Adrenal gland (tissue), 5 donors: ENCODE measurements around the gene PRR12.

Experiments used
- CTCF ChIP-seq, 6 experiments: fragments of 450-650 bp in 4 of 6; fragments of 200-600 bp in 2 of 6; sonication (generic) in 1 of 6; IDR thresholded peaks; 1 replicate in 5 of 6; 2 replicates in 1 of 6; pipeline versions ENCODE4 v1.5.1 to v1.8.0; 2016 to 2021; ENCODE audit warnings: antibody characterized with exemption in 6 of 6, mild to moderate bottlenecking in 2 of 6, moderate library complexity in 1 of 6
- POLR2A ChIP-seq, 2 donors: fragments of 450-650 bp; IDR thresholded peaks; one replicate each; pipeline ENCODE4 v1.6.1; 2017; ENCODE audit warnings: antibody characterized with exemption in 2 of 2, mild to moderate bottlenecking in 2 of 2, moderate library complexity in 1 of 2
- donor health status: DM: no; HTN: no; CAD: no.

- no peak for TF ChIP-seq CTCF (IDR thresholded peaks at IDR 0.05)
- no peak for TF ChIP-seq POLR2A (IDR thresholded peaks at IDR 0.05)
Measured at GRCh38 chr19:49616945-49617344, 26.0 kb downstream of the PRR12 start.
